Measurements from ENCODE around the gene KCNAB1.
A peak's percentile ranks its signal among the peaks of the same experiment; 100 is the strongest.

Gene KCNAB1

DNA sequence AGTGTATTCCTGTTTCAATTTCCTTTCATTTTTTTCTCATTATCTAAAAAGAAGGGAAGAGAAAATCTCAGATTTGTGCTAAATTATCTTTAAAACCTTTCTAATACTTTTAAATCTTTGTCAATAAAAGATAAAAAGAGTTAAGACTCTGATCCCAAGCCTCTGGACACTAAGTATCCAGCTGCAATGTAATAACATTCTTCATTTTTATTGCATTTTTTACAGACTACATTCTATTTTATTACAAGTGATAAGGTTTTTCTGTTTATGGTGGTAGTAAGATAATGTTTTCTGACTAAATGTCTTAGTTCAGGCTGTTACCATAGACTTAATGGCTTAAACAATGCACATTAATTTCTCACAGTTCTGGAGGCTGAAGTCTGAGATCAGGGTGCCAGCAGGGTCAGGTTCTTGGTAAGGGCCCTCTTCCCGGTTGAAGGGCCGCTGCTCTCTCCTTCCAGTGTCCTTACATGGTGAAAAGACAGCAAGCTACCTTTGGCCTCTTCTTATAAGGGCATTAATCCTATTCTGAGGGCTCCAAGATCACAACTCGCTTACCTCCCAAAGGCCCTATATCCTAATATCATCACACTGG lies 19.7 kb downstream of the KCNAB1 start:
- DNase-seq, result no peak

- no peak for DNase-seq
Observed at GRCh38 chr3:156142702-156143101, 22.3 kb downstream of the KCNAB1 start.

DNA sequence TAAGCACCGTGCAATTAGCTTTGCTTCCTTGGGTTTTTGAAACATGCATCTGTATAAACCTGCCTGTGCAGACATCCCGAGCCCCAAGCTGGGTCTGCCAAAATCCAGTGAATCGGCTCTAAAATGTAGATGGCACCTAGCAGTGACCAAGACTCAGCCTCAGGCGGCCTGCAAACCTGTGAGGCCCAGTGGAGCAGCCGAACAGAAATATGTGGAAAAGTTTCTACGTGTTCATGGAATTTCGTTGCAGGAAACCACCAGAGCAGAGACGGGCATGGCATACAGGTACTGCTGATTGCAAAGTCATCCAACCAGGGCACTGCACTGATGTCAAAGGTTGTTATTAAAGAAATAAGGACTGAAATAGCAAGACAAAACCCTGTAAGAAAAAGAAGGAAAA lies 22.8 kb downstream of the KCNAB1 start:
- DNase-seq, result no peak

- no peak for DNase-seq
Observed at GRCh38 chr3:156144060-156144459, 23.7 kb downstream of the KCNAB1 start.

DNA sequence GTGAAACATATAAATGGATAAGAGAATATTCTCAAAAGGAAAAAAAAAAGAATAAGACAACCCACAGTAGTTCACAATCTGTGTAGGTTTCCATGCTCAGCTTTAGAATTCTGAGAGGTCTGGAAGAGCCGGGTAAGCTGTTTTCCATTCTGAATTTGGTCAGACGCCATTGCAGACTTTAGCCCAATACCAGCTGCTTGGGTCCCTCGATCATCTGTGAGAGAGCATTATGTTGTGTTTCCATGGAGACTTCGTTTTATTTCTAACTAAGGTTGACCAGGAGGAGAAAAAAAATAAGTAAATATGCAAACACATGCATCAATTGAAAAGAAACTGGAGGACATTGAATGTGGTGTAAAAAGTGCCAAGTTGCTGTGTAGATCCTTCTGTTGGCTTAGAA lies 25.5 kb downstream of the KCNAB1 start:
- DNase-seq, result peak; percentile 10

- DNase-seq, result no peak
Observed at GRCh38 chr3:156148345-156148945, 28.1 kb downstream of the KCNAB1 start.

GRCh38 chr3:156148946-156149381 lies 28.6 kb downstream of the KCNAB1 start:
- DNase-seq, result peak; percentile 13

GRCh38 chr3:156149876-156150275 lies 29.5 kb downstream of the KCNAB1 start:
- peak; percentile 30 for DNase-seq

DNA sequence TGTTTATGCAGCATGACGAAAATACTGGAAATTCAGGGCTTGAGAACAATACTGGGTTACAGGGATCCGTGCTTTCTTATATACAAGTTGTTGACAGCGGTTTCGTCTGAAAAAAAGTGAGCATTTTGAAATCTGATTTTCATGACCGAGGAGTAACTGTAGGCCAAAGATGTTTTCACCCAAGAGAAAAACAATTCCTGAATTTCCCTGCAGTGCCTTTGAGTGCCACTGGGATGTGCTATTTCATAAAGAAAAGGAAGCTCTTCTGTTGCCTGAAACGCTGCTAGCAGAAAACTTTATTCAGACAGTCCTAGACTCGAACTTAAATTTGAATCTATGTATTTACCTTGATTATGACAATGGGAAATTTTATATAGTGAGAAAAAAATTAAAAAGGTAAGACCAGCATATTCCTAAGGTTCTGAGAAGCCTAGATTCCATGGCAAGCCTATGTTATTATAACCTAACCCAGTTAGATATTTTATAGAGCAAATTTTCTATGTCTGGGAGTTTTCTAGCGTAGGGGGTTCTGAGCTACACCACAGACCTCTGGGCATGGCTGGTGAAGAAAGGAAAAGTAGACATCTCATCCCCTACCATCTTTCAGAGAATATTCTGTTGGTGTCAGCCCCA lies 30.2 kb downstream of the KCNAB1 start:
- DNase-seq, result peak; percentile 87

- peak; percentile 53 for DNase-seq
Observed at GRCh38 chr3:156151824-156152428, 31.5 kb downstream of the KCNAB1 start.

DNA sequence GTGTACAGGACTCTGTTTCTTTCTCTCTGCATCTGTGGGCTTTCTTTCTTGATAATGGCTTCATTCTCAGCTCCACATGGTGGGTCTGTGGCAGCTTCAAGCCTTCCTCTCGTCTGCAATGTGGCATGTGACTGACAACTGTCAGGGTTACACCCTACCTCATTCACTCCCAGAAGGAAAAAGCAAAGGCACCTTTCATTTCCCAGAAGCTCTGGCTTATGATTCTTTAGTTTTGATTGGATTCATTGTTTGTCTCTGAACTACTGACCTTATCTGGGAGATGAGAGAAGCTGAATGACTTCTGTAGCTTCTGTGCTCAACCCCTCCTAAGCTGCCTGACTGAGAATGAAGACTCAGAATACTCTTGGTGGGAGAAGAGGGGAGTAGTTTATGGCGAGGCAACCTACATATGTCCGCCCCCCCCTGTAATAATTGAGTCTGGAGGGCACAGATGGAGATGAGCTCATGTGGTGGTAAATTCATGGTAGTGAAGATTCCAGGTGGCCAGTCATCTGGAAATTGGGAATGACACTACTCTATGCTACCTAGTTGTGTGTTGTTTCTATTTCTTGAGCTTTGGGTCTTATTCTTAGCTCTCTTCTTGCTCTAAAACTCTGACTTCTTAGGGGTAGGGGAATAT lies 38.4 kb downstream of the KCNAB1 start:
- no peak for DNase-seq

DNA sequence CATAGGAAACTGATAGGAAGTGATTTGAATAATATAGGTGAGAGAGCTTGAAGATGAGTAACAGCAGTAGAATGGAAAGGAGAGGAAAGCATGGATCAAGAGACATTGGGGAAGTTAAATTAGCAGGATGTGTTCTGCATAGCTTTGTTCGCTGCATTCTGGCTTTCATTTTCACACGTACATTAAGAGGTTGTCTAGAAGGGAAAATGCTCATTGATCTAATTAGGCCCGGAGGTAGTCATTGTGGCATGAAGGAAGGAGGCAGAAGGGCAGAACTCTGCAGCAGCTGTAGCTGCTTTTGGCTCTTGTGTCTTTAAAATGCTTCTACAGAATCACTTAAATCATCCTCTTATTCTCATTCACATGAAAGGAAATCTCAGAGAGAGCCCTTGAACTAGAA lies 40.3 kb downstream of the KCNAB1 start:
- DNase-seq, result no peak

DNA sequence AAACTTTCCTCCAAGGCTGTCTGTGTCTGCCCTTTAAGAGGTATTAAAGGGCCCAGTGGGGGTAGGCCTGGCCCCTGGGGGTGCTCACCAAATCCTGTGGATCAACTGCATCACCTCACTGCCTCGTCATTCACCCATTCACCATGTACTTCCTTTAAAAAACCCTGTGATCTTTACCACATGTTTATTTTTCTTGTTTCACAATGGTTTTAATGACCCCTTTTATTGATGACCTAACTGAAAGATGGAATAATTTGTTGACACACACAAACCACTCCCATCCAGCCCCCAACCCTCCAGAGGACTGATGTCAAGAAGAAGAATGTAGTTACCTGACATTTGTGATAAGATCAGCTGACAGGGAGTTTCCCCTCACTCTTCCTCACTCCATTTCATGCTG lies 40.8 kb downstream of the KCNAB1 start:
- no peak for DNase-seq

GRCh38 chr3:156163848-156164247 lies 43.5 kb downstream of the KCNAB1 start:
- no peak for DNase-seq

DNA sequence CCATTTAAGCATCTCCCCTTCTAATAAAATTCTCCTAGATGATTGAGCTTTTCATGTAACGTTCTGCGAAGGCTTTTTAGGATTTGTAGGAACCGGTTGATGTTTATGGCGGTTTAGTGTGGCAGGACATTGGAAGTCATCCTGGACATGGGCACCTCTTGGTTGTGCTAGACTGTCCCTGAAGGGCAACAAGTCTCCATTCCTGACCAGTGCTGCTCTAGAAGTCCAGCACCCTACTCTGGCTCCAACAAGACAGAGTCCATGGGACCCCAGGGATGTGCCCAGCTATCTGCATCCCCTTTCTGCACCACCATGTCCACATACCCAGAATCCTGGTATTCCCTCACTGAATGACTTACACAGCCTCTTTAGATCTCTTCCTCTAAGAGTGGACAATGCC lies 46.4 kb downstream of the KCNAB1 start:
- no peak for DNase-seq

DNA sequence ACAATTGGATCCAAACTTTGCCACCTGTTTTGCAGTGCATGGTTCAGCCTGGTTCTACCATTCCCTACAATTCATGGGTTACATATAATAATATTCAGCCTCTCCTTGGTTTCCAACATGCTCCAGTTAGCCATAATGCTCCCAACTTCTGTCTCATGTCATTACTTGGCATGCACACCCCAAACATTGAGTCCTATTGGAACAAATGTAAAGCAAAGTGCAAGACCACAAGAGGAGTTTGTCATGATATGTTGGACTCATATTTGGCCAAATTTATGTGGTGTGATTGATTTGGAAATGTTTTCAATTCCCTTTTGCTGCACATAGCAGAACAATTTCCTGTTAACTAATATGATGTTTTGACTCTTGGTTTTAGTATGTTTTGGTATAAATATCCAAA lies 50.2 kb downstream of the KCNAB1 start:
- DNase-seq, result no peak

- no peak for DNase-seq
Observed at GRCh38 chr3:156171281-156172267, 51.2 kb downstream of the KCNAB1 start.

- no peak for DNase-seq
Observed at GRCh38 chr3:156172536-156172935, 52.2 kb downstream of the KCNAB1 start.

DNA sequence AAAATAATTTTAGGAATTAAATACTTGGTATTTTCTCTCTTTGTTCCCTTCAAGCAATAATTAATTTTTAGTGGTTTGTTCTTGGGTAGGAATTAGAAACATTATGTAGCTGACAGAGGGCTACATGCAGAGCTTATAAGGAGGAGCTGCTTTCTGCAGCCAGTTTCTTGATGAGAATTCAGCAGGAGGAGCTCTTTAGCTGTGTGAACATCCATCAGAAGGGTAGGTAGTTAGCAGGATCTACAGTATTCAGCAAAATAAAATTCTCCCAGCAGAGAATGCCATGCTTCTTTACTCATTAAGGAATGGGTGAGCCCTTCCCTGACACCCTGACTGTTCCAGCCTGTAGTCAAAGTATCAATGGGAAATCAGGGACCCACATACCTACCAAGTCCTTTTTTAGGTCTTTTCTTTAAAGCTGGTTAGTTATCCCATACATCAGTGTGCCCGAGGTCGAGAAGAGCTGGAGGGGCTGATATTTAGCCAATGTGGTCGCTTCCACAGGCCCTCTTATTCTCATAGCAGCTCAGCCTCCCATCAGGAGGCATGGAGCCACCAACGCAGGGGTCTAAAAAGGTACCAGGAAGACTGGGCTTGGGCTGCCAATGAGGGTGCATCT lies 54.0 kb downstream of the KCNAB1 start:
- DNase-seq, result peak; percentile 9

GRCh38 chr3:156175570-156175969 lies 55.2 kb downstream of the KCNAB1 start:
- no peak for DNase-seq

GRCh38 chr3:156176048-156176447 lies 55.7 kb downstream of the KCNAB1 start:
- DNase-seq, result no peak

All from midbrain (tissue), 1 donor.